GM18951 (cell line): Measurements from ENCODE around the gene CCL11.

ENCODE experiments used
- POLR2A ChIP-seq: IDR thresholded peaks from 4 replicates; pipeline ENCODE4 v1.6.1; 2011; ENCODE audit warnings: mild to moderate bottlenecking; ENCODE audit not compliant: insufficient read length, insufficient read depth; ENCODE audit errors: extremely low read depth
- in situ Hi-C: fragments of 300-500 bp; cut with MboI; formaldehyde crosslinking; loops from one replicate; pipeline ENCODE4 v1.12.0; 2022; ENCODE audit warnings: low sequenced_read_pairs, mixed read lengths, inconsistent platforms; ENCODE audit not compliant: unreplicated experiment

The CCL11 gene

GRCh38 chr17:34251186-34251585 is 34.4 kb upstream of the CCL11 start:
- no peak for TF ChIP-seq POLR2A
- in situ Hi-C loops, result no loop called here

GRCh38 chr17:34252095-34252443 is 33.5 kb upstream of the CCL11 start:
- TF ChIP-seq POLR2A, result no peak
- in situ Hi-C loops, result no loop called here

GRCh38 chr17:34252444-34253138 is 33.0 kb upstream of the CCL11 start:
- in situ Hi-C loops, result no loop called here
- no peak for TF ChIP-seq POLR2A

GRCh38 chr17:34253139-34253525 is 32.4 kb upstream of the CCL11 start:
- in situ Hi-C loops, result no loop called here
- TF ChIP-seq POLR2A, result no peak

GRCh38 chr17:34254146-34254545 is 31.4 kb upstream of the CCL11 start:
- in situ Hi-C loops, result no loop called here
- TF ChIP-seq POLR2A, result no peak

GRCh38 chr17:34254651-34255380 is 30.7 kb upstream of the CCL11 start, which contains the start of gene CCL2:
TSS of gene CCL2 (plus strand) at chr17:34255285. CDS start at chr17:34255350, 65 bp downstream.
- no peak for TF ChIP-seq POLR2A
- in situ Hi-C loops, result no loop called here

GRCh38 chr17:34255381-34255732 is 30.2 kb upstream of the CCL11 start:
- no peak for TF ChIP-seq POLR2A
- in situ Hi-C loops, result no loop called here

- in situ Hi-C loops, result no loop called here
- TF ChIP-seq POLR2A, result no peak
These were observed 29.7 kb upstream of the CCL11 start for GRCh38 chr17:34255841-34256240.

GRCh38 chr17:34257299-34257985 is 28.1 kb upstream of the CCL11 start:
- no peak for TF ChIP-seq POLR2A
- in situ Hi-C loops, result no loop called here

- in situ Hi-C loops, result no loop called here
- no peak for TF ChIP-seq POLR2A
These were observed 27.6 kb upstream of the CCL11 start for GRCh38 chr17:34257986-34258326.

GRCh38 chr17:34259146-34259545 is 26.4 kb upstream of the CCL11 start:
- in situ Hi-C loops, result no loop called here
- TF ChIP-seq POLR2A, result no peak

- TF ChIP-seq POLR2A, result no peak
- in situ Hi-C loops, result no loop called here
These were observed 24.7 kb upstream of the CCL11 start for GRCh38 chr17:34260861-34261260.

GRCh38 chr17:34261568-34262337 is 23.8 kb upstream of the CCL11 start:
- no peak for TF ChIP-seq POLR2A
- in situ Hi-C loops, result no loop called here

GRCh38 chr17:34265711-34266110 is 19.8 kb upstream of the CCL11 start:
- in situ Hi-C loops, result no loop called here
- no peak for TF ChIP-seq POLR2A

- no peak for TF ChIP-seq POLR2A
- in situ Hi-C loops, result no loop called here
These were observed 15.6 kb upstream of the CCL11 start, which contains the start of gene CCL7 for GRCh38 chr17:34269969-34270368. TSS of gene CCL7 (plus strand) at chr17:34270221. CDS start at chr17:34270291, 70 bp downstream.
